ENCODE results near the gene CLIP1. TPM values are rescaled to one million over a fixed set of nuclear protein-coding genes. Genes with fewer than 3 reads are reported as not detected.

Gene CLIP1
- total RNA-seq, 3 donors from 2014 or later, result 43.5 to 170 (median 45.0) TPM

DNA sequence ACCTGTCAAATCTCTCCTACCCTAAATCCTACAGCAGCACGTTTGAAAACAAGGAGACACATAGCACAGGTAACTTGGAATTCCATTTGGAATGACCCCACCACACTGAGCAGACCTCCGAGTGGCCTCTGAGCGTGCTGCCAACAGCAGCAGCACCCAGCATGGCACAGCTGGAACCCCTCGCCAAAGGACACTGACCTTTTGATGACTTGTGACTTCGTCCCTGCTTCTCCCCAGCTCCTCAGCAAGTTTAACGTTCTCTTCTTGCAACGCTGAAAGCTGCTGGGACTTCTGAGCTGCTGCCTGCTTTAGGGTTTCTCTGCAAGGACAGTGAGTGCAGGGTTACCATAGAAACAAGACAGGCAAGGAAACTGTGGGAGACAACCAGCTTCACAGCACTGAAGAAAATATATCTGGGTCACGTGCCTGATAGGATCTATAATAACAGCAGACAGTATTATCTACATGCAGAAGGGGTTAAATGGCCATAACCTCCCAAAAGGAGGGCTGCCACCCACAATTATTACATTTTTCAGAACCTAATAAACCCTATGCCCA is 112.8 kb downstream of the CLIP1 start:
- Histone ChIP-seq H3K36me3 (ENCODE audit: low read depth) (no peaks in the 10 kb centered on the region), H3K4me1 (ENCODE audit: low read depth) (no peaks in the 10 kb centered on the region), H3K9me3 (no peaks in the 10 kb centered on the region), H3K4me3 (no peak overlapping the region)
- ATAC-seq, result no peak
- TF ChIP-seq CTCF (IDR thresholded peaks at IDR 0.05), result no peak
- DNase-seq, result no peak
- intact Hi-C loops (cut with DNase I, micrococcal nuclease), result no loop called here

DNA sequence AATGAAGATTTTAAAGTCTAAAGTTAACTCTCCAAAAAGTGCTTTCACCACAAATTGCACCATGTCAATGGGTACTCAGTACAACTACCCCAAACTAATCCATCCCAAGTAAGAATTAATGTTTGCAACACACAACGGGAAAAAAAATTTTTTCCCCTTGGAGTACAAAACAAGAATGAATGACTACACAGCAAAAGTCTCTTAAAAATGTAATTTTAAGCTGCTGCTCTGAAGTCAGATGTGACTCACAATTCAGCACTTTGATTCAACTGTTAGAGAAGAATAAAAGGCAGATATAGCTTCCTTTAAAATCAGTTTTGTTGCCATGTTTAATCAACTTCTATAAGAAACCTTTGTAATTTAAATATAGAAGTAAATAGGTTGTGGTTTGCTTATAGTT is 113.7 kb downstream of the CLIP1 start:
- no peak for TF ChIP-seq CTCF (IDR thresholded peaks at IDR 0.05)
- no peaks in the 10 kb centered on the region for H3K4me1 ChIP-seq (ENCODE audit: low read depth)
- ATAC-seq (no peak), DNase-seq (no peak)
- intact Hi-C loops (cut with DNase I, micrococcal nuclease), result no loop called here
- no peaks in the 10 kb centered on the region for H3K9me3 ChIP-seq
- no peaks in the 10 kb centered on the region for H3K36me3 ChIP-seq (ENCODE audit: low read depth)
- H3K4me3 ChIP-seq, result no peak overlapping the region

GRCh38 chr12:122306407-122306806 is 116.1 kb downstream of the CLIP1 start:
- H3K9me3 ChIP-seq, result no peaks in the 10 kb centered on the region
- H3K4me3 ChIP-seq, result no peak overlapping the region
- no peak for TF ChIP-seq CTCF (IDR thresholded peaks at IDR 0.05)
- DNase-seq, result no peak
- no peaks in the 10 kb centered on the region for H3K36me3 ChIP-seq (ENCODE audit: low read depth)
- H3K4me1 ChIP-seq (ENCODE audit: low read depth), result no peaks in the 10 kb centered on the region
- ATAC-seq, result no peak
- intact Hi-C loops (cut with DNase I, micrococcal nuclease), result no loop called here

- no peaks in the 10 kb centered on the region for H3K36me3 ChIP-seq (ENCODE audit: low read depth)
- H3K9me3 ChIP-seq, result no peaks in the 10 kb centered on the region
- TF ChIP-seq CTCF (IDR thresholded peaks at IDR 0.05), result no peak
- intact Hi-C loops (cut with DNase I, micrococcal nuclease), result no loop called here
- ATAC-seq (no peak), DNase-seq (no peak)
- no peak overlapping the region for H3K4me3 ChIP-seq
- H3K4me1 ChIP-seq (ENCODE audit: low read depth), result no peaks in the 10 kb centered on the region
These were observed 117.5 kb downstream of the CLIP1 start for GRCh38 chr12:122304924-122305323.

- DNase-seq (no peak), ATAC-seq (no peak)
- Histone ChIP-seq H3K9me3 (no peaks in the 10 kb centered on the region), H3K4me1 (ENCODE audit: low read depth) (no peaks in the 10 kb centered on the region), H3K4me3 (no peak overlapping the region), H3K36me3 (ENCODE audit: low read depth) (no peaks in the 10 kb centered on the region)
- intact Hi-C loops (cut with DNase I, micrococcal nuclease), result no loop called here
- no peak for TF ChIP-seq CTCF (IDR thresholded peaks at IDR 0.05)
These were observed 119.4 kb downstream of the CLIP1 start for GRCh38 chr12:122303068-122303467.
